ENCODE data around the gene APBA2. TPM values are rescaled to one million over a fixed set of nuclear protein-coding genes. Genes with fewer than 3 reads are reported as not detected.

Gene APBA2
- total RNA-seq, 4 donors from 2014 or later = 1.3 to 7.0 (median 2.4) TPM

DNA sequence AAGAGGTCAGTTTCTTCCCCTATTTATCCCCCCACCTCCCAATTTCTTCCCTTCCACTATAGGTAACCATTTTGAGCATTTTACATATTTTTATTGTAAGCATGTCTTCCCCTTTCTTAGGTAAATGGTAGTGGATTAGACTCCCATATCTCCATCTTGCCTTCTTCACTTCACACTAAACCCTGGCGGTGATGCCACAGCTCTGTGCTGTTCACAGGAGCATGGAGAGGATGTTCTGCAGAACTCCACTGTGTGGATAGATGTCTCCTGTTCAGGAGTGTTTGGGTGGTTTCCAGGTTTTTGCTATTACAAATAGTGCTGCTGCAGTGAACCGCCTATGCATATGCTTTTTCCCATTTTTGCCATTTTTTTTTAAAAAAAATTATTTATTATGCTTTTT, 201.1 kb downstream of the APBA2 start:
- no peak for DNase-seq (ENCODE audit: low spot score in 2 of 2)
- no peaks in the 10 kb centered on the region for H3K36me3 ChIP-seq
- peaks cover 2% of the 10 kb centered on the region for H3K27me3 ChIP-seq
- H3K9me3 ChIP-seq = no peaks in the 10 kb centered on the region
- TF ChIP-seq, protein P1, sequence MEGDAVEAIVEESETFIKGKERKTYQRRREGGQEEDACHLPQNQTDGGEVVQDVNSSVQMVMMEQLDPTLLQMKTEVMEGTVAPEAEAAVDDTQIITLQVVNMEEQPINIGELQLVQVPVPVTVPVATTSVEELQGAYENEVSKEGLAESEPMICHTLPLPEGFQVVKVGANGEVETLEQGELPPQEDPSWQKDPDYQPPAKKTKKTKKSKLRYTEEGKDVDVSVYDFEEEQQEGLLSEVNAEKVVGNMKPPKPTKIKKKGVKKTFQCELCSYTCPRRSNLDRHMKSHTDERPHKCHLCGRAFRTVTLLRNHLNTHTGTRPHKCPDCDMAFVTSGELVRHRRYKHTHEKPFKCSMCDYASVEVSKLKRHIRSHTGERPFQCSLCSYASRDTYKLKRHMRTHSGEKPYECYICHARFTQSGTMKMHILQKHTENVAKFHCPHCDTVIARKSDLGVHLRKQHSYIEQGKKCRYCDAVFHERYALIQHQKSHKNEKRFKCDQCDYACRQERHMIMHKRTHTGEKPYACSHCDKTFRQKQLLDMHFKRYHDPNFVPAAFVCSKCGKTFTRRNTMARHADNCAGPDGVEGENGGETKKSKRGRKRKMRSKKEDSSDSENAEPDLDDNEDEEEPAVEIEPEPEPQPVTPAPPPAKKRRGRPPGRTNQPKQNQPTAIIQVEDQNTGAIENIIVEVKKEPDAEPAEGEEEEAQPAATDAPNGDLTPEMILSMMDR (IDR thresholded peaks at IDR 0.05) = no peak
- no peak for TF ChIP-seq EP300 (IDR thresholded peaks at IDR 0.05)
- no peak for TF ChIP-seq POLR2A (IDR thresholded peaks at IDR 0.05)
- no peak for TF ChIP-seq POLR2AphosphoS5 (IDR thresholded peaks at IDR 0.05)
- H3K4me3 ChIP-seq = no peak overlapping the region
- 96% methylated on average over 2 of the region's 2 CpGs for WGBS
- H3K27ac ChIP-seq = no peak overlapping the region
- no peaks in the 10 kb centered on the region for H3K4me1 ChIP-seq

DNA sequence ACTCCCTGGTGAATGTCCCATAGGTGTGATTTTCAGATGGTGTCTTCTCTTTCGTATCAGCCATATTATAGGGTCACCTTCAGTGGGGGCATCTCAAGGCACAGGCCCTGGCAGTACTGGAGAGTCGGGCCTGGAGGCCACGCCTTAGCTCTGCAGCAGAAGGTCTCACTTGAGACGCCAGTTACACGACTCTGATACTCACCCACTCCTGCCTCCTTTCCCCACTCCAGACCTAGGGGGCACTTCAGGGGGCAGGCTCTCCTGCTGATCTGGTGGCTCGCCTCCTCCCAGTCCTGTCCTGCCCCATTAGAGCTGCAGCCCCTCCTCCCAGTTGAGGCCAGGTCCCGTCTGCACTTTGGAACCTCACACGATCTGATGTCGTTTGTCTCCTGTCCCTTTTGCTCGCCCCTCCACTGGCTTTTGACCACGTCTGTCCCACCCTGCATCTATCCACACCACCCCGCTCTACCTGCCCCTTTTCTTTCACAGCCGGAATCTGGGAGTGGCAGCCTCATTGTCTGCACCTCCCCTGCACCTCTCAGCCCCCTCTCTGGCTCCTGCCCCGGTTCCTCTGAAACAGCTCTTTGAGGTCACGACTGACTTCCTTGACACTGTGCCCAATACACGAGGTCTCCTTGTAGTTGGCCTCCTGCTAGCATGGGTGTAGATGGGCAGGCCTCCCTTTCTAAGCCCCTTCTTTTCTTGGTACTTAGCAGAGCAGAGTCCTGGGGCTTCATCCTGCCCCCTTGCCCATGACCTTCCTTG, 201.9 kb downstream of the APBA2 start:
- H3K27me3 ChIP-seq = peaks cover 2% of the 10 kb centered on the region
- WGBS = 85% methylated on average over 16 of the region's 16 CpGs
- DNase-seq (ENCODE audit: low spot score in 2 of 2) = no peak
- no peaks in the 10 kb centered on the region for H3K4me1 ChIP-seq
- no peaks in the 10 kb centered on the region for H3K36me3 ChIP-seq
- no peak overlapping the region for H3K27ac ChIP-seq
- no peak for TF ChIP-seq POLR2A (IDR thresholded peaks at IDR 0.05)
- TF ChIP-seq, protein P1 (IDR thresholded peaks at IDR 0.05) = no peak
- TF ChIP-seq POLR2AphosphoS5 (IDR thresholded peaks at IDR 0.05) = no peak
- TF ChIP-seq EP300 (IDR thresholded peaks at IDR 0.05) = no peak
- H3K4me3 ChIP-seq = no peak overlapping the region
- H3K9me3 ChIP-seq = no peaks in the 10 kb centered on the region

DNA sequence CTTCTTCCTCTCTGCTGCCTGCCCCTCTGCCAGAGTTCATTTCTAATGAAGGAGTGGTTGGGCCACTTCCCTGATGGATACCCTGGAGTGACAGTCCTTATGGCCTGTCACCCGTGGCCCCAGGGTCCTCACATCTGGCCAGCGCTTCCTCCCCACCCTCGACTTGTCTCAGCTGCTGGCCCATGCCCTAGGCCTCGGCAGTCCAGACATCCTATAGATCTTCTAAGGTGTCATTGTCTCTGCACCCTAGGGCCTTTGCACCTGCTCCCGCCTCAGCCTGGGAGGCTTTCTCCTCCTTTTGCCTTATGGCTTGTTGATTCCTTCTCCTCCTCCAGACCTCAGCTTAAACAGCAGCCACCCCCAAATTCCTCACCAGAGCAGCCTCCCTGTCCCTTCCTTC, 202.9 kb downstream of the APBA2 start:
- Histone ChIP-seq H3K4me1 (no peaks in the 10 kb centered on the region), H3K9me3 (no peaks in the 10 kb centered on the region), H3K27ac (no peak overlapping the region), H3K36me3 (no peaks in the 10 kb centered on the region), H3K27me3 (peaks cover 2% of the 10 kb centered on the region), H3K4me3 (no peak overlapping the region)
- DNase-seq (ENCODE audit: low spot score in 2 of 2) = no peak
- WGBS = 83% methylated on average over 5 of the region's 5 CpGs
- TF ChIP-seq, protein P1 (IDR thresholded peaks at IDR 0.05) = no peak
- TF ChIP-seq POLR2AphosphoS5 (IDR thresholded peaks at IDR 0.05) (no peak), POLR2A (IDR thresholded peaks at IDR 0.05) (no peak), EP300 (IDR thresholded peaks at IDR 0.05) (no peak)

DNA sequence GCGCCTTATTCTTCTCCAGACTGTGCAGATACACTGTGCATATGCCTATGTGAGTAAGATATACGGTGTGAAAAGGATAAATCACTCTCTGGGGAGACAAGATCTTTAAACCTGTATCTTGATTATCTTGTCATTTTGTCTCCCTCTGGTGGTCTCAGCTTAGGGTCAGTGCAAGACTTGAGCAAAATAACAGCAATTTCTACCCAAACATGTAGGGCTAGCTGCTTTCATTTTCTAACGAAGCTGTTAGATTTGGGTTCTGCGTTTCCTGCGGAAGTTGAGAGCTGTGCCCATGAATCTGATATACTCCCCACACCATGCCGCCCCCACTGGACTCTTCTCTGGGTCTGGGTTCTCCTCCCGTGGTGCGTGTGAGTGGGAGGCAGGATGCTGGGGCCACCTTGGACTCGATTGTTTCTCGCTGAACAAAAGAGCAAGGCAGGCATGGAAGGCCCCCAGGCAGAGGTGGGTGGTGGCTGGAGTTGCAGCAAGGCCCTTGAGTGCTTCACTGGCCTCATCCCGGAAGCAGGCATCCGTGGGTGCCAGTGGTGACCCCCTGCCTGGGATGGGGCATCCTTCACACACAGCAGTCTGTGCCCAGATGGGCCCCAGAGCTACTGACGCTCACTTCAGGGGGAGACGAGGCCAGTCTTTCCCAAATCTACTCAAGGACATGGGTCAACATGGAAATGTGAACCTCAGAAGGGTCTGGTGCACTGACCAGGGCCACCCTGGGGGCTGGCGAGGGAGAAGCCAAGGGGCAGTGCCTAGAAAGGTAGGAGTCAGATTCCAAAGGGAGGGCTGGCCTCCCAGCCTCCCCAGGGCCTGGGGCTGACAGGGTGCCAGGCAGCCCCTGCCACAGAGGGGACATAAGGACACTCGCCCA, 204.2 kb downstream of the APBA2 start:
- H3K4me1 ChIP-seq = no peaks in the 10 kb centered on the region
- H3K36me3 ChIP-seq = no peaks in the 10 kb centered on the region
- no peak for DNase-seq (ENCODE audit: low spot score in 2 of 2)
- no peak overlapping the region for H3K27ac ChIP-seq
- H3K9me3 ChIP-seq = no peaks in the 10 kb centered on the region
- TF ChIP-seq EP300 (IDR thresholded peaks at IDR 0.05) = no peak
- TF ChIP-seq, protein P1 (IDR thresholded peaks at IDR 0.05) = no peak
- no peak for TF ChIP-seq POLR2AphosphoS5 (IDR thresholded peaks at IDR 0.05)
- no peak for TF ChIP-seq POLR2A (IDR thresholded peaks at IDR 0.05)
- H3K4me3 ChIP-seq = no peak overlapping the region
- peaks cover 2% of the 10 kb centered on the region for H3K27me3 ChIP-seq
- WGBS = 84% methylated on average over 7 of the region's 16 CpGs
